T-cell (primary cell): Measurements from ENCODE around the gene MITD1. TPM values are rescaled to one million over a fixed set of nuclear protein-coding genes. Genes with fewer than 3 reads are reported as not detected.
"Not testable (repeated sequence)": the region's sequence is repeated elsewhere in the genome, so short reads cannot be mapped to it uniquely, and the experiment has no call there.

ENCODE experiments used
- ATAC-seq, 4 experiments: fragments of 200-7000 bp in 3 of 4; fragments of 150-1000 bp in 1 of 4; cut with Tn5 transposase; replicated peaks in 1 of 4; 1 replicate in 3 of 4; 2 replicates in 1 of 4; pipeline ENCODE4 v1.10.0; 2021; ENCODE audit warnings: moderate library complexity in 3 of 4, mild to moderate bottlenecking in 2 of 4, moderate number of reproducible peaks in 1 of 4
- CTCF ChIA-PET, 2 donors: fragments of 300-600 bp; sonication (Branson Sonifier 250); formaldehyde crosslinking; loops; one replicate each; lab custom pipeline; 2022; ENCODE audit warnings: antibody characterized with exemption in 2 of 2; lab: Charles Lee
- POLR2A ChIA-PET, 2 donors: fragments of 300-600 bp; sonication (Branson Sonifier 250); formaldehyde crosslinking; loops; one replicate each; lab custom pipeline; 2022; ENCODE audit warnings: antibody characterized with exemption in 2 of 2; lab: Charles Lee
- DNase-seq, 35 experiments: peaks; one replicate each; pipeline versions ENCODE4 v3.0.0 to v3.0.0-alpha.2; 2013 to 2023
- H3K27ac ChIP-seq: one replicate; pipeline ENCODE4 v1.5.1; 2013; ENCODE audit warnings: low read length
- H3K27me3 ChIP-seq, 2 experiments: replicated peaks in 1 of 2; 1 replicate in 1 of 2; 2 replicates in 1 of 2; pipeline versions ENCODE4 v1.6.1 to v1.7.0; 2013; ENCODE audit warnings: low read length in 1 of 2, mixed read lengths in 1 of 2; ENCODE audit not compliant: control insufficient read depth in 2 of 2, insufficient read depth in 2 of 2; ENCODE audit errors: extremely low read depth in 1 of 2
- H3K36me3 ChIP-seq, 2 donors: 1 replicate in 1 of 2; 2 replicates in 1 of 2; pipeline versions ENCODE4 v1.6.1 to v1.7.0; 2013; ENCODE audit warnings: low read length in 1 of 2; ENCODE audit not compliant: control insufficient read depth in 2 of 2, insufficient read depth in 1 of 2; ENCODE audit errors: extremely low read depth in 1 of 2
- H3K4me1 ChIP-seq, 2 experiments: 1 replicate in 1 of 2; 2 replicates in 1 of 2; pipeline versions ENCODE4 v1.6.1 to v1.7.0; 2013; ENCODE audit warnings: low read length in 2 of 2, mixed read lengths in 1 of 2; ENCODE audit not compliant: insufficient read depth in 2 of 2, control insufficient read depth in 1 of 2; ENCODE audit errors: extremely low read depth in 1 of 2
- H3K4me3 ChIP-seq, 2 donors: 1 replicate in 1 of 2; 2 replicates in 1 of 2; pipeline versions ENCODE4 v1.5.1 to v1.7.0; 2013; ENCODE audit warnings: mild to moderate bottlenecking in 2 of 2, low read length in 1 of 2, moderate library complexity in 1 of 2; ENCODE audit not compliant: control insufficient read depth in 1 of 2; ENCODE audit errors: extremely low read depth in 1 of 2
- H3K9me3 ChIP-seq: 2 replicates; pipeline ENCODE4 v1.7.0; 2013
- H3K27ac Mint-ChIP-seq, 2 donors: one replicate each; pipeline ENCODE4 v1.8.0; 2020 to 2021; ENCODE audit warnings: mild to moderate bottlenecking in 2 of 2, mixed read lengths in 2 of 2
- H3K27me3 Mint-ChIP-seq, 2 donors: one replicate each; pipeline ENCODE4 v1.8.0; 2021 to 2022; ENCODE audit warnings: mixed read lengths in 2 of 2
- H3K36me3 Mint-ChIP-seq: one replicate; pipeline ENCODE4 v1.8.0; 2021; ENCODE audit warnings: mixed read lengths
- H3K4me1 Mint-ChIP-seq, 3 donors: one replicate each; pipeline ENCODE4 v1.8.0; 2020 to 2022; ENCODE audit warnings: mixed read lengths in 3 of 3, mild to moderate bottlenecking in 1 of 3
- H3K4me3 Mint-ChIP-seq, 3 donors: one replicate each; pipeline ENCODE4 v1.8.0; 2020 to 2022; ENCODE audit warnings: mild to moderate bottlenecking in 3 of 3, mixed read lengths in 3 of 3, moderate library complexity in 3 of 3
- H3K9me3 Mint-ChIP-seq, 3 donors: one replicate each; pipeline ENCODE4 v1.8.0; 2020 to 2022; ENCODE audit warnings: mixed read lengths in 3 of 3
- WGBS: methylation state at CpG from one replicate; pipeline ENCODE4 v1.1.5; 2013; ENCODE audit warnings: missing lambda C conversion rate; ENCODE audit not compliant: insufficient coverage; 5-methylcytosine and 5-hydroxymethylcytosine counted together
- total RNA-seq, 35 experiments: library from RNA in 6 of 35; stranded (reverse) in 6 of 35; fragments of 120-200 nt in 1 of 35; gene quantifications; one replicate each; pipeline versions ENCODE4 v1.2.1 to v1.2.4 and lab custom pipeline; 2013 to 2026

Gene MITD1
- total RNA-seq, 5 donors from 2014 or later (not counting 1 experiment from before 2014, with no cell fraction given): 27.5 to 60.4 (median 56.7) TPM

DNA sequence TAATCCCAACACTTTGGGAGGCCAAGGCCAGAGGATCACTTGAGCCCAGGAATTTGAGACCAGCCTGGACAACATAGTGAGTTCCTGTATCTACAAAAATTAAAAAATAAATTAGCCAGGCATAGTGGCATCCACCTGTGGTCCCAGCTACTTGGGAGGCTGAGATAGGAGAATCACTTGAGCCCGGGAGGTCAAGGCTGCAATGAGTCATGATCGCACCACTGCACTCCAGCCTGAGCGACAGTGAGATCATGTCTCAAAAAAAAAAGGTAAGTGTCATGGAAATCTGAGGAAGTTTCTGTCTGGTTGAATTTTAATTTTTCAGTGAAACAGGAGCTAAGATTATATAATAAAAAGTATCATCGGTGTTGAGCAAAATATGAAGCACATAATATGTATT is 41.9 kb downstream of the MITD1 start:
- ChIA-PET POLR2A (interaction anchor here in 1 of 2 donors (0.7 kb wide), 1 partner anchor 662 kb away, joined by 3 read pairs; no protein-coding TSS in a partner anchor), CTCF (no interaction called here)
- peaks cover 22% of the 10 kb centered on the region for H3K36me3 Mint-ChIP-seq
- Histone ChIP-seq H3K9me3 (no peaks in the 10 kb centered on the region), H3K4me1 (peaks cover 11 to 14% of the 10 kb centered on the region in 2 experiments), H3K36me3 (no peaks in the 10 kb centered on the region), H3K4me3 (no peak overlapping the region), H3K27me3 (no peaks in the 10 kb centered on the region), H3K27ac (no peak overlapping the region)
- DNase-seq (no peak), ATAC-seq (no peak)
- peaks cover 10 to 24% (median 19%) of the 10 kb centered on the region in 3 donors for H3K4me1 Mint-ChIP-seq
- no peaks in the 10 kb centered on the region for H3K27me3 Mint-ChIP-seq
- H3K9me3 Mint-ChIP-seq: peaks cover 4 to 6% (median 5%) of the 10 kb centered on the region in 3 donors
- H3K27ac Mint-ChIP-seq: no peak overlapping the region
- no peak overlapping the region for H3K4me3 Mint-ChIP-seq
- 93% methylated on average over 3 of the region's 4 CpGs for WGBS

DNA sequence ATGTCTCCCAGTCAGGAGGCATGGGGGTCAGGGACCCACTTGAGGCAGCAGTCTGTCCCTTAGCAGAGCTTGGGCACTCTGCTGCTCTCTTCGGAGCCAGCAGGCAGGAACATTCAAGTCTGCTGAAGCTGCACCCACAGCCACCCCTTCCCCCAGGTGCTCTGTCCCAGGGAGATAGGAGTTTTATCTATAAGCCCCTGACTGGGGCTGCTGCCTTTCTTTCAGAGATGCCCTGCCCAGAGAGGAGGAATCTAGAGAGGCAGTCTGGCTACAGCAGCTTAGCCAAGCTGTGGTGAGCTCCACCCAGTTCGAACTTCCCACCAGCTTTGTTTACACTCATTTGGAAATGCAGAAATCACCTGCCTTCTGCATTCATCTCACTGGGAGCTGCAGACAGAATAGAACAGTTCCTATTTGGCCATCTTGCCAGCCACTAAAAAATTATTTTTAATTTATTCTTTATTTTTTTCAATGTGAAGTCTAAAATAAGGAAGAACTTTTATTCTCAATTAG is 45.8 kb downstream of the MITD1 start:
- peaks cover 20 to 38% (median 22%) of the 10 kb centered on the region in 3 donors for H3K9me3 Mint-ChIP-seq

GRCh38 chr2:99127981-99128380 is 52.9 kb downstream of the MITD1 start:
- Mint-ChIP-seq H3K36me3 (peaks cover 66% of the 10 kb centered on the region), H3K9me3 (peaks cover 28 to 69% (median 51%) of the 10 kb centered on the region in 3 donors), H3K4me1 (no peaks in the 10 kb centered on the region), H3K4me3 (no peak overlapping the region), H3K27ac (no peak overlapping the region), H3K27me3 (no peaks in the 10 kb centered on the region)
- Histone ChIP-seq H3K9me3 (peaks cover 3% of the 10 kb centered on the region), H3K27me3 (no peaks in the 10 kb centered on the region), H3K36me3 (peaks cover 5% of the 10 kb centered on the region in 2 donors), H3K4me3 (no peak overlapping the region), H3K27ac (no peak overlapping the region), H3K4me1 (no peaks in the 10 kb centered on the region)
- 100% methylated on average over 1 of the region's 2 CpGs for WGBS
- ATAC-seq (no peak), DNase-seq (no peak)
- ChIA-PET POLR2A (no interaction called here), CTCF (no interaction called here)

More for the DNA sequence above, 45.8 kb downstream of the MITD1 start:
- CTCF ChIA-PET, DNase-seq, H3K4me1 Mint-ChIP-seq, H3K9me3 ChIP-seq, H3K27ac ChIP-seq, H3K27ac Mint-ChIP-seq, ATAC-seq, H3K36me3 ChIP-seq, POLR2A ChIA-PET, H3K4me1 ChIP-seq, H3K4me3 ChIP-seq, H3K27me3 Mint-ChIP-seq, H3K27me3 ChIP-seq, H3K4me3 Mint-ChIP-seq: not testable (repeated sequence)
- 80% methylated on average over 1 of the region's 2 CpGs for WGBS
- H3K36me3 Mint-ChIP-seq: peaks cover 50% of the 10 kb centered on the region

Other genes starting within 250 kb of the MITD1 start
- 1 to 10 TPM in 3 of 5 donors, under 1 TPM in 2; 0.23 to 2.0 (median 1.7) TPM for gene CRACDL, start 244.8 kb downstream of the MITD1 start, total RNA-seq
- 1 to 10 TPM; 2.1 to 3.1 (median 2.3) TPM for gene C2orf15, start 39.4 kb downstream of the MITD1 start, total RNA-seq
- gene TSGA10, start 26.1 kb downstream of the MITD1 start, total RNA-seq: 10 to 100 TPM; 14.0 to 16.2 (median 15.8) TPM
- 10 to 100 TPM; 12.4 to 17.6 (median 13.7) TPM for gene LIPT1, start 26.1 kb downstream of the MITD1 start, total RNA-seq
- gene MRPL30, start 126 bp upstream of the MITD1 start, total RNA-seq: 10 to 100 TPM; 12.7 to 20.5 (median 17.9) TPM
- gene LYG2, start 74.6 kb upstream of the MITD1 start, total RNA-seq: not detected
- 1 to 10 TPM; 1.7 to 3.3 (median 3.1) TPM for gene LYG1, start 120.1 kb upstream of the MITD1 start, total RNA-seq
- gene TXNDC9, start 155.3 kb upstream of the MITD1 start, total RNA-seq: 10 to 100 TPM; 12.3 to 26.2 (median 23.0) TPM
- 10 to 100 TPM; 32.0 to 44.8 (median 34.2) TPM for gene EIF5B, start 156.3 kb upstream of the MITD1 start, total RNA-seq